HG03097 (cell line): ENCODE measurements around the gene CAMTA1.

Source experiments
- ATAC-seq: cut with Tn5 transposase; IDR thresholded peaks from one replicate; pipeline ENCODE4 v1.9.1; 2021; ENCODE audit not compliant: unreplicated experiment, low FRiP score

CAMTA1 gene

DNA sequence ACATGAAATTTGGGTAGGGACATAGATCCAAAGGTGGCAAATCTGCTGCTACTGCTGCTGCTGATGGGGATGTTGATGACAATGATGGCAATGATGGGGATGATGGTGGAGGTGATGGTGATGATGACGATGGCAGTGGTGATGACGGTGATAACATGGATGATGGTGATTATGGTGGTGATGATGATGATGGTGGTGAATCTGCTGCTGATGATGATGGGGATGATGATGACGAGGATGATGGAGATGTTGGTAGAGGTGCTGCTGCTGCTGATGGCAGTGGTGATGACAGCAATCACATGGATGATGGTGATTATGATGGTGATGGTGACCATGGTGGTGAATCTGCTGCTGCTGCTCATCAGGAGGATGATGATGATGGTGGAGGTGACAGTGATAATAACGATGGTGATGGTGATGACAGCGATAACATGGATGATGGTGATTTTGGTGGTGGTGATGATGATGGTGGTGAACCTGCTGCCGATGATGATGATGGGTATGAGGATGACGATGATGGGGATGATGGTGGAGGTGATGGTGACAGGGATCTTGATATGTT is 644.9 kb downstream of the CAMTA1 start:
- ATAC-seq = no peak

DNA sequence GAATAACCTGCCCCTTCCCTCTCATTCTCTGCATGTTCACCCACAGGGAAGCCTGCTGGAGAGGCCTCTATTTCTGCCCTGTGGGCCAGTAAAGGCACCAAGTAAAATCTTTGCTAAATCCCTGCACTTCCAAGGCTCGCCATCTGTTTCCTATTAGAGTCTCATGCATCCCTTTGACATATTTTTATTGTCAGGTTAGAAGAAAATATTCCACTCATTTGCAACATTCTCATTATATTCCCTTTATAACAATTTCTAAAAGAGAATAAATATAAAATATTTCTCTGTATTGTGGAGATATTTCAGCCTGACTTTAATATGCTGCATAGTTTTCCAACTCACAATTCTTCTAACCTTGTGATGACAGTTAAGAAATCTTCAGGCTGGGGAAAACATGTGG is 645.4 kb downstream of the CAMTA1 start:
- ATAC-seq = no peak

DNA sequence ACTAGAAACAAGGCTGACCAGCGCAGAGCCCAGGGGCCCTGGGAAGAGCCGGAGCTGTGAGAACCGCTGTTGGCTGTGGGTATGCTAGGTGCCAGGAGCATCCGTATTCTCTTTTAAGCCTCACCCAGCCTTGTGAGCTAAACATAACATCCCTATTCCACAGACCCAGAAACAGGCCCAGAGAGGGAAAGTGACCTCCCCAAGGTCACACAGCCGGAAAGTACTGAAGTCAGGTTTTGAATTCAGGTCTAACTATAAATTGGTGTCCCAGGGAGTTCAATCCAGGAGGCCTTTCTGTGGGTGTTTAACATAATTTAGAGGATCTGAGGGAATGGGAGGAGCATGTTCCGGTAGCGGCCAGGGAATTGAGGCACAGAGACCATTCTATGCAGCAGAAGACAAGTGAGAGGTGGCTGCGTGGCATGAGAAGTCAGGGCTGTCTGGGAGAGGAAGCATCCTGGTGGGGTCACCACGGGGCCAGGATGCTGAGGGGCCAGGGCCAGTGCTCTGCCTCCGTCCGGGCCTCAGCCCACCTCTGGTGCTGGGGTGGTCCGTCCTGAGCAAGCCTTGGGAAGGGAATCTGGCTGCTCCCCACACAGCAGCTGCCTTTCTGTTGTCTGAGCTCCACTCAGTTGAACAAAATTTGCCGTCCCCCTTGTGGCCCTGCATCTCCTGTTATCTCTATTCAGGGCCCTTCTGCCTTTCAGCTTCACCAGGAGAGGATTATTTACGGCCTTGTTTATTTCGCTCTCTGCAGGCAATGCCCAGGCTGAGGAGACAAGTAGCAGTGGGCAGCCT is 647.0 kb downstream of the CAMTA1 start:
- ATAC-seq = no peak

DNA sequence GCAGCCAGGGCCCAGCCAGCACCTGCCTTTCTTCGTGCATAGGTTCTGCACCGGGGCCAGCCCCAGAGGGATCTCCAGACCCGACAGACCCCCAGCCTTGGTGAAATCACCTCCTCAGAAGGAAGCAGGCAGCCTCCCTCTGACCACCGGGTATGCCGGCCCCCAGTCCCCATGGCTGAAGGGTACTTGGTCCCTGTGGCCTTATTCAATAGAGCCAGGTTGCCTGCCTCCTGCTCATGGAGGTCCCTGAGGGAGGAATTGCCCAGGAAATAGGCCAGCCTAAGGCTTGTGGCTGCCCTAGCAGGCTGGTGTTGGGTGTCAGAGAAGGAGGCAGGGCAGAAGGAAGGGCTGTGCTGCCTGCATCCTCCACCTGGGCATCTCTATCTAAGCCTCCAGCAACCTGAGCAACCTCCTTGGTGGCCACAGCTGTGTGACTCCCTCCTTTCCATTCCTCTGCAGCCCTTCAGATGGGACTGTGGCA is 647.7 kb downstream of the CAMTA1 start:
- no peak for ATAC-seq

DNA sequence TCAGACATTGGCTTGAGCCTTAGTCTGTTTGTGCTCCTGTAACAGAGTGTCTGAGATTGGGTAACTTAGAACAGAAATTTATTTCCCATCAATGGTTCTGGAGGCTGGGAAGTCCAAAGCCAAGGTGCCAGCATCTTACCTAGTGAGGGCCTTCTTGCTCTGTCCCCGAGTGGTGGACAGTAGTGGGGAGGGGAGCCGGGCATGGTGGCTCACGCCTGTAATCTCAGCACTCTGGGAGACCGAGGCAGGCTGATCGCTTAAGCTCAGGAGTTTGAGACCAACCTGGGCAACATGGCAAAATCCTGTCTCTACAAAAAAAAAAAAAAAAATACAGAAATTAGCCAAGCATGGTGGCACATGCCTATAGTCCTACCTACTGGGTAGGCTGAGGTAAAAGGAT is 649.3 kb downstream of the CAMTA1 start:
- no peak for ATAC-seq

DNA sequence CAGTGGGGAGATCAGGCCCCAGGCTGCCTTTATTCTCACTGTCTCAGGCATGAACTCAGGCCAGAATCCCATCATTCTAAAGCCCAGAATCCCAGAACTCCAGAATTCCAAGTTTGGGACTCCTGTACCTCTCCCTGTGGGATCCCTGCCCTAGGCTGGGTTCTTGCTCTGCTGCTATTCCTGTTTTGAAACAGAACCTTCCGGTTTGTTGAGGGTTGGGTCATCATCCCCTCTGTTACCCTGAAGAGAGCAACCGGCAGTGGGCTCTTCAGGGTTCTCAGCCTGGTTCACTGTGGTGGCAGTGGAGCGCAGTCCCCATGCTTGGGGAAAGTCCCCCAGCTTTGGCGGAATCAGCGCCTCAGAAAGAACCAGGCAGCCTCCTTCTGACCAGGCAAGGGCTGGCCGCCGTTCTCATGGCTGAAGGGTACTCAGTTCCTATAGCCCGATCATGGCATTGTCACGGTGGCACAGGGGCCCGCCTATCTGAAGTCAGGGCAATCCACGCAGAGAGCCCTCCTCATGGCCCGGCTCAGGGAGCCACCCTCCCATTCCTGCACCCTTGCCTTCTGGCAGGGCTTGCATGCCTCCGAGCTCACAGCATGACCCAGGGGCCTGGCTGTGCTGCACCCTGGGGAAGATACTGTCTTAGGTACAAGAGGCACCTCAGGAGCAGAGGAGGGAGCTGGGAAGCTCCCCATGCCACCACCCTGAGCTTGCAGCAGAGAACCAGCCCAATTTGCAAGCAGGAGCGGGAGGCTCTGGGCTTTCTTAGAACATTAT is 650.2 kb downstream of the CAMTA1 start:
- ATAC-seq = no peak

DNA sequence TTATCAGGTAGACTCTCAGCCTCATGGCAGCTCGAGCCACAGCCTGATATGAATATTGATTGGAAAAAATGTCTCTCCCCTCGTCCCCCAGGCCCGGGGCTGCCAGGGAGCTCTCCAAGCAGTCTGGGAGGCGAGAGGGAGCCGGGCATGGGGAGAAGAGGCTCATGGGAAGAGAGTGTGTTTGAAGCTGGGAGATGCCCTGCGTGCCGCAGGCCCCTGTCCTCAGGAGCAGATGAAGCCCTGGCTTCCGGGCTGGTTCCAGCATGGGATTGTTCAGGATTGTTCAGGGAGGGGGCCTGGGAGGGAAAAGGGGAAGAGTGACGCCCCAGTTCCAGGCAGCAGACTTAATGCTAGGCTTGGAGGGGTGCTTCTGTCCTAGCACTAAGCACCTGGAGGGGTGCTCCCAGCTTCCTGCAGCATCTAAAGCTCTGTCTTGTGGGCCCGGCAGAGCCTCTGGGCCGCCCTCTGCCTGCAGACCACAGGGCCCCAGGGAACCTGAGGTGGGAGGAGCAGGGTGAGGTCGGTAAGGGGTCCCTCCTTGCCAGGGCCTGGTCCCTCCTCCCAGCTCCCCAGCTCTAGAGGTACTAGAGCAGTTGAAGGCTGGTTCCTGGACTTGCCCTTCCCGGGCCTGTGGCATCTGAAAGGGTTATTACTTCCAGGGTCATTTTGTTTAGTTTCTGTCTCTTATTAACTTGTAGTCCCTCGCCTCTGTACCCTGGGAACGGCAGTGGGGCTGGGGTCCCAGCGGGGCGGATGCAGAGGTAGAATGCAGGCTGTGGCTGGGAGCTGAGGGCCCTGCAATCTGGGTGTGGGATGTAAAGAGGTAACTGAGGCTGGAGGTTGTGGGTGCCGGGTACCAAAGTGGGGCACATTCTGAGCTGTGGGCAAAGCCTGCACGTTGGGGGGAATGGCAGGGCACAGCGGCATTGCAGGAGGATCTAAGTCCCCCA is 651.1 kb downstream of the CAMTA1 start:
- no peak for ATAC-seq

DNA sequence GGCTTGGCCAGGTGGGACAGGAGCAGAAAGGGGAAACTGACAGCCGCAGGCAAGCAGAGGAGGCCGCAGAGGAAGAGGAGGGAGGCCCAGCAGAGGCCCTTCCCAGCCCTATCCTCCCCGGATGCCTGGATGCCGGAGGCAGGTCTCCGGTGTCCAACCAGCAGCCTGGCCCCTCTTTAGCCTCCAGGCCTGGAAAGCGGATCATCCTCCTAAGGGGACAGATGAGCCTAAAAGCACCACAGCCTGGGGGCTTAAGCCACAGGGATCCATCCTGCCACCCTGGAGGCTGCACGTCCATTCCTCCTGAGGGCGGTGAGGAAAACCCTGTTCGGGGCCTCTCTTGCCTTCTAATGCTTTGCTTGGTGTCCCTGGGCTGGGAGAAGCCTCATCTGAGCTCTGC is 651.8 kb downstream of the CAMTA1 start:
- no peak for ATAC-seq

DNA sequence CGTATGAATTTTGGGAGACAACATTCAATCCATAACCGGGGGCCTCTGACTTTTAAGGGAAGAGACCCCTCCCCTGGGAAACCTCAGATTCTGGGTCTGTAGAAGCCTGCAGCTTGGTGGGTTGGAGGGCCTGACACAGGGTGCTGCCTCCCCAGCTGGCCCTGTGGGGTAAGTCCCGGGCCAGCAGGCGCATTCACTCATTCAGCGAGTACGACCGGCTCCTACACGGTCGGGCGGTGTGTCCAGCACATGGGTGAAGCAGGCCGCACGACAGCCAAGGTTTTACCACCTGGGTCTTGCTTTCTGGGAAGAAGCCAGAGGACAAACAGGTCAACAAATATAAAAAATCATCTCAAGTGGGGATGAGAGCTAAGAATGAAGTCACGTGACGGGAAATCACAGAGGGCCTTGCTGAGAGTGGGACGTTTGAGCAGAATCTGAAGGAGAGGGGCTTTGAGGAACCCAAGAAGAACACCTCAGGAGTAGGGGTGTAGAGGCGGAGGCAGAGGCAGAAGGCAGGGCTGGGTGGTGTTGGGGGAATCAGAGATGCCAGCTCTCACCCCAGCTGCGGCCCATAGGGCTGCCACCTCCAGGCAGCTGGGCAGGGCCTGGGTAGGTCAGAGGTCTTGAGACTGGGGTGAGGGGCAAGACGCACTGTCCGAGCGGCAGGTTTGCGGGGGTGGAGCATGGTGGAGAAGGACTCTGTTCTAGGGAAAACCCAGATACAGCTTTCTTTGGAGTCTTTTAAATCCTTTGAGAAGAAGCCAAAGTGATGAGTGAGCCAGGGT is 652.5 kb downstream of the CAMTA1 start:
- no peak for ATAC-seq

DNA sequence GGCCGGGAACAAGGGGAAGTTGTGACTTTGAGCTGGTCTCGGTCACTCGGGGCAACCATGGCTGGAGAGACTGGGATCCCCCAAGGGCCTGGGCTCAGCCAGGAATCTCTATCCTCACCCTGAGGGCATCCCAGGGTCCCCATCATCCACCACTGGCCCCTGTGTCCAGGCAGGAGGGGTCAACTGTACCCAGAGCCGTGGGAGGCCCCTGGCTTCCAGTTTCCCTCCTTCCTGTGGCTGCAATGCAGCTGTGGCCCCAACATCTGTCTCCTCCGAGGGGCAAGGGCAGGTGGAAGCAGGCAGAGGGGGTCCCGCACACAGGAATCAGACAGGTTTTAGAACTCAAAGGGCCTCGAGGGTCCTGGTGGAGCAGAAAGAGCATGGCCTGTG is 653.1 kb downstream of the CAMTA1 start:
- ATAC-seq = no peak

DNA sequence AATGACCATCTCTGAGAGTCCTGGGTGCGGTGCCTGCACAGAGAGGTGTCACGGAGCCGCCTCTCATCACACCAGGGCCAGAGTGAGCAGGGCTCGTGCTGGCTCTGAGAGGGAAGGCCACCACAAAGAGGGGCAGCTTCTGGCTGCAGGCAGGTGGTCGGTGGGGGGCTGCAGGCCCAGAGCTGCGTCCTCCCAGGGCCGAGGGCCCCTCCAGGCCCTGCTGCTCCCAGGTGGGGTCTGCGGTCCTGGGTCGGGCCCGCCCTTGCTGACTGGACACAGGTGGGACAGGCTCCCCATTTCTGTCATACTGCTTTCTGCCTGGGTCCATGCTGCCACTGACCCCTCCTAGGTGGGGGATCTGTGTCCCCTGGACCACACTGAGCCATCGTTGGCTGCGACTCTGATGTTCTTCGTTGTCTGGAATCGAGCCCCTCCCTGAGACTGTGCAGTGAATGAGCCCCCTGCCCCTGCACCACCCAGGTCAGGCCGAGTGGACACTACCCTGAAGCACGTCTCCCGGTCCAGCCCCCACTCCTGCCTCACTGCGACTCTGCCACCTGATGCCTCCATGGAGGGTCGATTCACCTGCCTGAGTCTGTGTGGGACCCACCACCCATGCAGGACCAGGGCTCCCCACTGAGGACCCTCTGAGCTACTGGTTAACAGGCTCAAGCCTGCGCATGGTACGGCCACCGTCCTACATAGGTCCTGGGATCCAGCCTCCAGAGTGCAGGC is 653.8 kb downstream of the CAMTA1 start:
- ATAC-seq = no peak

DNA sequence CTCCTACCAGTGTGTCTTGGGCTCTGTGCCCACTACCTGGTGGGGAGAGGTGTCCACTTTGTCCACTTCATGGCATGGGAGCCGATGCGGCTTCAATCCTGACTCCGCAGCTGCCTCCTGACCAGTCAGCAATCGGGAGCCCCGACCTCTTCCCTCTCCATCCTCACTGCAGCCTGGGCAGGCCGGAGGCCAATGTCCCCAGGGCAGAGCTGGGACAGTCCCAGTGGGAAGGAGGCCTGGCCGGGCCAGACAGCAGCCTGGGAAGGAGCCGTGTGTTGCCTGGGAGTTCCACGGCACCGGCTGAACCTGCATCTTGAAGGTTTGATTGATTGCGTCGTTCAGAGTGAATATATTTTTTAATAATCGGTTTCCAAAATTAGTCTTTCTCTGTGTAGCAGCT is 654.9 kb downstream of the CAMTA1 start:
- ATAC-seq = no peak

DNA sequence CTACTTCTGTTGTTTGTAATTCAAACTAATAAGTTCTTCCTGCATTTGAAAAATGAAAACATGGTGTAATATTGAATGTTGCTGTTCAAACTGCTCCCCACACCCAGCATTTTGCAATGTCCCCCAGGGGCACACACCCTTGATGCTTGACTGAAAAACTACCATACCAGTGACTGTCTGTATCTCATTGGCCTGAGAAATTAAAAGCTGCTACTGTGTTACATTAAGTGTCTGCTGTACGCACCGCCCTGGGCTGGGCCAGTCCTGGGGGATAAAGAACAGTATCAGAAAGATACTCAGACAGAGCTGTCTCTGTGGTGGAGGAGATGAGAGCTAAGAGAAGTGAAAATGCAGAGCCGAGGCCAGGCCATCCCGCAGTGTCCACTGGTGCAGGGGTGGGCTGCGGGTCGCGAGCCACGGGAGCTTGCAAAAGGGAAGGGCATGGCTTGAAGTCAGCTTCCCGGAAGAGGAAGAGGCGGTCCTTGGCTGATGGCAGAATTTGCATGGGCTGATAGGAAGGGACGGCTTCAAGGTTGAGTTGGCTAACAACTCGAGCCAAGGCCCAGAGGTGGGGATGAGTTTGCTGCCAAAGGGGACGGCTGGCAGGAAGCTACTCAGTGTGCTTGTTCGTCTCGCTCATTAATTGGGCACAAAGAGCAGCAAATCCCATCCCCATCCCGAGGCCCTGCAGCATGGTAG is 656.0 kb downstream of the CAMTA1 start:
- no peak for ATAC-seq

DNA sequence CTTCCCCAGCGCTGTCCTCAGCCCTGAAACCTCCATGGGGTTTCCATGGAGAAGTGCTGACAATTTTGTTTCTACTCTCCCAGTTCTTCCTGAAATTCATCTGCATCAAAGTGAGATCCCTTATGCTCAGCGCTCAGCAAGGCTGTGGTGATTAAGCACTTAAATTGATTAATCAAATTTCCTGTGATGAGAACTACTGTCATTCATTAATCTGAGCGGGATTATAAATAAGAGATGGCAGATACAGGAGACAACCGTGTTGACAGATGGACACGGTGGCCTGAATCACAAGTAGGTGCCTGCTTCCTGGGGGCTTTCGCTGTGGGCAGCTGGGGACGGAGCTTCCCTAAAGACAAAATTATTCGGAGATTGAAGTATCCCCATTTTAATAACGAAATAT is 656.8 kb downstream of the CAMTA1 start:
- ATAC-seq = no peak

DNA sequence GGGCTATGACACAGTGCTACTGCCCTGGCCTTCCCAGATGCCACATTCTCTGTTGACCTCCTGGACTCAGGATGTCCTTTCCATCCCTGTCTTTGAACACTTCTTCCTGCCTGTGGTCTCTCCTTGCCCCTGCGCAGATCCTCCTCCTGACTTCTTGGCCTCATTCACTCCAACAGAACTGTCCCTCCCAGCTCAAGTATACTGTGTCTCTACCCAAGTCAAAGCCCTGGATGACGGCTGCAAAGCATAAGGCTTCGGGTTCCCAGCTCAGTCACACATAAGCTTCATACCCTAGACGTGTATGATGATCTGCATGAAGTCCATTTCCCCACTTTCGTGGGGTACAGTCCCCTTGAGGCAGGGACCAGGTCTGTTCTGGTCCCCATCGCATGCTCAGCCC is 657.7 kb downstream of the CAMTA1 start:
- no peak for ATAC-seq

DNA sequence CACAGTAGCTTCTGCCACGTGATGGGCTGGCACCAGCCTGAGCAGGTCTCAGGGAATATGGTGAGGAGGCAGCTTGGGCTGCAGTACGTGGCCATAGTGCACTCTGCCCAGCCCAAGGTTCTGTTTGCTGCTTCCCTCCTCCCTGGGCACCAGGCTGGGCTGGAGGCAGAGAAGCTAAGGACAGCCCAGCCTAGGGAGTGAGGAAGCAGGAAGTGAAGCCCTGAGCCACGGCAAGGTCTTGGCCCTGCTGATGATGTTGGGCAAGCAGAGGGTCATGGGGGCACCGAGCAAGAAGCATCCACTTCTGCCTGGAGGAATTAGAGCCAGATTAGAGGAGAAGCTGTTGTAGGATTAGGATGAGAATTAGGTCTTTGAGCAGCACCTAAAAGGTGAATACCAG is 659.1 kb downstream of the CAMTA1 start:
- ATAC-seq = no peak

DNA sequence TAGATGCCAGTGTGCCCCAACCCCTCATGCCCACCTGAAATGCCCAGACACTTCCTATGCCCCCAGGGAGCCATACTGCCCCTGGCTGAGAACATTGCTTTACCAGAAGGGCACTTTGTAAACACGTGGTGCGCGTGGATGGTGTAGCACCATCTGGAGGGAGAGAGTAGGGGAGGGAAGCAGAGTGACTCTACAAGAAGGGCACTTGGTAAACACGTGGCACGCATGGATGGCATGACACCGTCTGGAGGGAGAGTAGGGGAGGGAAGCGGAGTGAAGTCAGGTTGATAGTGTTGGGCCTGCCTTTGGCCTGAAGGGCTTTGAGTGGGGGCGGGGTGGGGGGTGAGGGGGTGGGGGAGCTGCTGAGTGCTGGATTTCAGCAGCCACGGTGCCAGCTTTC is 661.8 kb downstream of the CAMTA1 start:
- ATAC-seq = no peak

DNA sequence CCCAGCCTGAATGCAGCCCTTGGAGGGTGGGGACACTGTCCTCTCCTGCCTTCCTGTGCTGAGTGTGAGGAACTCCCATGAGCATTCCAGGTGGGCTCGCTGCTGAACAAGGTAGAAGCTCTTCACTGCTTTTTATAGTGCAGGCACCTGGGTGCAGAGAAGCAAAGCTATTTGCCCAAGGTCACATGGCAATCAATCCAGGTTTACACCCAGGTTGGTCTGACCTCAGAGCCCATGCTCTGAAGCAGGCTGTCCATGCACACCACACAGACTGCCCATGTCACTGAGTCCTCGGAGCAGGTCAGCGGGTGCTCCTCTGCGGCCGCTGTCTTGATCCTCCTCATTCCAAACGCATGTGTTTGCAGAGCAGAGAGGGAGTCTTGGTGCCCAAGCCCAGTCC is 662.5 kb downstream of the CAMTA1 start:
- no peak for ATAC-seq

DNA sequence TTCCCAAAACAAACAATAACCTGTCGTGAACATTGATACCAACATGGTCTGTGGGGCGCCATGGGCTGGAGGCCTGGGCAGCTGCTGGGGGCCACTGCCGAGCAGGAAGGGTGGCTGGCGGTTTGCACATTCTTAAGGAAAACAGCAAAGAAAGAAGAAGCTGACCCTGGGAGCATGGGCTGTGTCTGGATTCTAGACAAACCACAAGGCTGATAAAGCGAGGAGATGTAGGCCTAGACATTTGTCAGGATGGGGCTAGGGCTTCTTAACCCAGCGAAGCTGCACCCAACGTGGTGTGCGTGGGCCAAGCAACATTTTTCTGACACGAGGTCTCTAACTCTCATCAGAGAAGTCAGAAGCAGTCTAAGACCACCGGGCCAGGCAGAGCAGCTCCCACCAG is 663.7 kb downstream of the CAMTA1 start:
- ATAC-seq = no peak
